Stimulated activated CD8-positive, alpha-beta memory T cell treated with anti-CD3 and anti-CD28 coated beads, Interleukin-7, amount 100 ng/mL, for 24 hours (primary cell): Measurements from ENCODE around the gene NUP214.
A peak's percentile ranks its signal among the peaks of the same experiment; 100 is the strongest.

Experiments
- DNase-seq: peaks from one replicate; pipeline ENCODE4 v3.0.0-alpha.2; 2020; ENCODE audit warnings: low read depth

Gene NUP214

DNA sequence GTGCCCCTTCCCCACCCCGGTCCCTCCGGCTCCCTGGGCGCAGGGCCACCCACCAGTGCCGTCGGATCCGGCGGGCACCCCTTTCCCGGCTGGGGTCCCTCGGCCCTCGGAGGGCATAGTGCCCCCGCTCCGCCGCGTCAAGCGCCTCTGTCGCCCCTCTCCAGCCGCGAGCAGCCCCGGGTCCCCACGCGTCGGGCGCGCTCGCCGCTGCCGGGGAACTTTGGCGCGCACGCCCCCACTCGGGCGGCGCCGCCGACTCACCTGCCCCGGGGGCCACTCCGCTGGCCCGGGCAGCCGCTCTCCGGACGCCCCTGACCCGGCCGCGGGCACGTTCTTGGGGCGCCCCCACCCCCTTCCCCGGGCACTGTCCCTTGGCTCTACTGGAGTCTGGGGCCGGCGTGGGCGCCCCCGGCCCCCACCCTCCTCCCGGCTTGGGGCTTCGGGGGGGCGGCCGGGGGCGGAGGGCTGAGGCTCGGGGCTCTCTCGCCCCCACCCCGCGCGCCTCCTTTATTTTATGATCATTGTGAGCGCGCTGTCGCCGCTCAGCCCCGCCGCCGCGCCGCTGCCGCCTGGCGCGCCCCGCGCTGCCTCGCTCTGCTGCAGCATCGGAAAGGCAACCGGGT is 152.0 kb downstream of the NUP214 start:
- no peak for DNase-seq

- DNase-seq, result peak; percentile 49
Observed at GRCh38 chr9:131277910-131278701, 152.7 kb downstream of the NUP214 start.

- DNase-seq, result no peak
Observed at GRCh38 chr9:131278702-131279111, 153.3 kb downstream of the NUP214 start.

- DNase-seq, result no peak
Observed at GRCh38 chr9:131279196-131279862, 153.9 kb downstream of the NUP214 start.

DNA sequence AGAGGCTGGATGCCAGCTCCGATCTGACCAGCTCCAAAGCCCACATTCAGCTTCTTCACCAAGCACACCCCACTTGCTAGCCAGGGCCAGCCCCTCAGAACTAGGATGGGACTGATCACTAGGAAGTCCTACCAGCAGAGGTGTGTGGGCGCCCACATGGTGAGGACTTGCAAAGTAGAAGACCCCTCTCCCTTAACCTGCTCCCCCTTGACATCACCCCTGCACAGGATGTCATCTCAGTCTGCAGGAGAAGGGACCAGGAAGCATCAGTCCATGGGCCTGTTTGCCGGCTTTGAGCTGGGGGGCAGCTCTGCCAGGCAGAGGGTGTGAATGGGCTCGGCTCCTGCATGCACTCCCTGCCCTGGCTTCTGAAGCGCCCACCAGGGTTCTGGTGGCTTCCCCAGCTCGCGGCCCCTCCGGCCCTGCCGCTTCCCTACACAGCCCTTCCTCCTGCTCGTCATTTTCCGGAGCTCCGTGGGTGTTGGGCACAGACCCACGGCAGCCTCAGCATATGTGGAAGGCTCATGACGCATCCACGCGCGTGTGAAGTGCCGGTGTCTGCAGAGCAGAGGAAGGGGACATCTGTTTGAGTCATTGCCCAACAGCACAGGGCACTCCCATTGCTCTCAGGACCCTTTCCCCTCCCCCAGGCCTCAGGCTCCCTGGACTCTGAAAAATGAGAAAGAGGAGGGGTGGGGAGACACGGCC is 154.6 kb downstream of the NUP214 start:
- no peak for DNase-seq

DNA sequence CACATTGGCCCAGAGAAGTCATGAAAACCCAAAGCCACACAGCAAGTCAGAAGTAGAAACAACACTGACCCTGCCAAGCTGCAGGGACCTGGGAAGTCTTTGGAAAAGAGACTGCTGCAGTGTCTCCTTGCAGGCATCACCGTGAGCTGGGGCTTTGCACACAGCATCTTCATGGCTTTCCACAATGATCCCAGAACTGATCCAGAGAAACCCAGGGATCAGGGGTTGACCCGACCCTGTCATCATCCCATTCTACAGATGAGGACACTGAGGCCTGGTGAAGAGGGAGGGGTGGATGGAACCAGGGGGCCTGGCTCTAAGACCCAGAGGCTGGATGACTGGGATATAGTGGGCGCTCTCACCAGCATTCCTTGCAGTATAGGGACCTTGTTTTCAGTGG is 155.3 kb downstream of the NUP214 start:
- no peak for DNase-seq

DNA sequence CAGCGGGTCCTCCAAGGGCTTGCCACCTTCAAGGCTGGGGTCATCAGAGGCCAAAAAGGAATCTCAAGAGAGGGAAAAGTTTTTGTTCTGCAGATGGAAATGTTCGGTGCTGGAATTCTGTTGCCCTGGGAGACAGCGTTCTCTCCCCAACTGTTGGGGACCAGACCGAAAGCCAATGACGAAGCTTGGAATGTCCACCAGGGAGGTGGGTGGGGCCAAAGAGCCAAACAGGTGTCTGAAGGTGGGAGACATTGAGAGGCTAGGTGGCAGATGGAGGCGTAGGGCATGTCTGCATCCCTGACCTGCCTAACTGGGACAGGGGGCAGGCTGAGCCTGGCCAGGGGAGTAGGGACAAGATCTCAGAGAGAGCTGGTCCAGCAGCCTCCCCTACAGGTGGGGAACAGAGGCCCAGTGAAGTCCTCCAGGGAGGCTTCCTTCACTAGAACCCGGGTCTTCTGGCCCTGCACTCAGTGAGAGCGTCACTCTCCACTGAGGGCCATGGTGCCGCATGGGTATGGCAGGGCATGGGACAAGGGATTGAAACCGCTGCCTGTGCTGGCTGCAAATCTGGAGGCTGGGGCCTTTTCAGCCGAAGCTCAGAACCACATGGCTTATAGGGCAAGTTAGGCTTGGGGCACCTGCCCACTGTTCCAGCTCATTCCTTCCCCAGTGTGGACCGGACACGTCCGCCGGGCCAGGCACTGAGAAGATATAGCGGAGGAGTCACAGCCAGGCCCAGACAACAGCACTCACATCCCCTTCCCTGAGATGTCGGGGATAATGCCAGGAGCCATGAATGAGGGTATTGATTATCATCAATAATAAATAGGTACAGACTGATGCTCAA is 156.0 kb downstream of the NUP214 start:
- DNase-seq, result no peak

DNA sequence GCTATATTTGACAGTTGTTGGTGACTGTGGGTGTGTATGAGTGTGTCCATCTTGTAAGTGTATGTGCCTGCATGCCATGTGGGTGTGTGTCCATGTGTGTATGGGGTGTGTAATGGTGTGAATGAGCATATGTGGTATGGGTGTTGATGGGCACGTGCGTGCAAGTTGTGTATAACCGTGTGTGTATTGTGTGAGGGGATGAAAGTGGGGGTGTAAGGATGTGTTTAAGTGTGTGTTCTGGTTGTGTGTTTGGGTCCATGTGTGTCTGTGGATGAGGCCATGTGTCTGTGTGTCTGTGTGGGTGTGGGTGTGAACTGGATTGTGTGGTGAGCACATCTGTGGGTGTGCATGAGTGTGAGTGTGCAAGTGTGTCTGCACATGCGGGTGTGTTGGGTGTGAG is 156.8 kb downstream of the NUP214 start:
- DNase-seq, result no peak

DNA sequence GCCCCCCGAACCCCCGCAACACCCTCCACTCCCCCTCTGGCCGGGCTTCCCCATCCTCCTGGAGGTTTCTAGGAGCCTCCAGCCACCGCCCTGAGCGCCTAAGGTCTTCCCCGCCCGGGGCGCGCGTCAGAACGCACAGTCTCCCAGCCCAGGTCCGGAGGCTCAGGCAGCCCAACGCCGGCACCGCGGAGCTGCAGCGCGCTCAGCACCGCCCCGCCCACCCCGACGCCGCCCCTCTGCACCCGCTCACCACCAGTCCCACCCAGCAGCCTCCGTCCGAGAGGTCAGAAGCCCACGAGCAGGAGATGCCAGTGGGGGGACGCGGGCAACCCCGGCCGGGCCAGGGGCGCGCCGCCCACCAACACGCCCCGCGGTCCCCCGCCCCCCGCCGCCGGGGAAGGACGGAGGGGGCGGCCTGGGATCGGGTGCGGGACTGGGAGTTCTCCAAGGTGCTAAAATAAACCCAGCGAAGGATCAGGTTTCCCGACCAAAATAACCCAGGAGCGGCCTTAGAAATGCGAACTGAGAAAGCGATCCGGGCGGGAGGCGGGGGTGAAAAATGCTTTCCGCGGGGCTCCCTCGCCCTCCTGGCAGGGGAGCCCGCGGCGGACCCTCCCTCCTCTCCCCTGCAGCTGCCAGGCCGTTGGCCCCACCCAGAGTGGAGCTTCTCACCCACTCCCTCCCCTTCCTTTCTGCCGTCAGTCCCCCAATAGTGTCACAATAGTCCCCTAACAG is 157.5 kb downstream of the NUP214 start:
- DNase-seq, result no peak
